H1 (cell line): ENCODE measurements around the gene MCC. TPM values are rescaled to one million over a fixed set of nuclear protein-coding genes. Genes with fewer than 3 reads are reported as not detected.

ENCODE experiments used
- CBX5 ChIP-seq: fragments of 300-800, 300-1000 bp; sonication (generic); IDR thresholded peaks from 2 replicates; pipeline ENCODE4 v1.7.1; 2016; ENCODE audit warnings: antibody characterized with exemption, low read length, low read depth
- CBX8 ChIP-seq: fragments of 300-800, 300-1000 bp; sonication (generic); IDR thresholded peaks from 2 replicates; pipeline ENCODE4 v1.7.1; 2016; ENCODE audit warnings: low read depth, low read length, borderline replicate concordance
- CHD1 ChIP-seq: IDR thresholded peaks from 2 replicates; pipeline ENCODE4 v1.6.1; 2012; ENCODE audit warnings: low read depth, low read length, improper control_type of control experiment
- CTCF ChIP-seq, 3 experiments: IDR thresholded peaks; 1 replicate in 2 of 3; 2 replicates in 1 of 3; pipeline versions ENCODE4 v1.5.1 to v1.6.1; 2011; ENCODE audit warnings: low read length in 3 of 3, mild to moderate bottlenecking in 3 of 3, inconsistent platforms in 2 of 3, low read depth in 1 of 3, moderate library complexity in 1 of 3; ENCODE audit not compliant: insufficient read depth in 1 of 3; ENCODE audit errors: control extremely low read depth in 1 of 3
- HDAC6 ChIP-seq: IDR thresholded peaks from one replicate; pipeline ENCODE4 v1.7.1; 2012; ENCODE audit warnings: low read depth, mild to moderate bottlenecking, inconsistent platforms, low read length, moderate library complexity
- KDM5A ChIP-seq: fragments of 200-600 bp; IDR thresholded peaks from 2 replicates; pipeline ENCODE4 v1.7.1; 2012; ENCODE audit warnings: mild to moderate bottlenecking, low read length, inconsistent platforms, mixed read lengths
- NRF1 ChIP-seq: IDR thresholded peaks from 2 replicates; pipeline ENCODE4 v1.6.1; 2011; ENCODE audit warnings: mild to moderate bottlenecking, low read depth, low read length, improper control_type of control experiment
- RBBP5 ChIP-seq: IDR thresholded peaks from 2 replicates; pipeline ENCODE4 v1.7.1; 2012; ENCODE audit warnings: low read depth, mild to moderate bottlenecking, inconsistent platforms, low read length, moderate library complexity, borderline replicate concordance
- RNF2 ChIP-seq: fragments of 200-900, 300-1000 bp; sonication (generic); IDR thresholded peaks from 2 replicates; pipeline ENCODE4 v1.7.1; 2016; ENCODE audit warnings: borderline replicate concordance, low read depth, mild to moderate bottlenecking, antibody characterized with exemption, low read length; ENCODE audit not compliant: poor library complexity, severe bottlenecking; ENCODE audit errors: missing control alignments
- SAP30 ChIP-seq: fragments of 300-600 bp; sonication (generic); IDR thresholded peaks from 2 replicates; pipeline ENCODE4 v1.7.1; 2012; ENCODE audit warnings: low read length, moderate library complexity, mild to moderate bottlenecking, inconsistent platforms; ENCODE audit not compliant: insufficient read depth, insufficient replicate concordance
- SIX5 ChIP-seq: IDR thresholded peaks from 2 replicates; pipeline ENCODE4 v1.6.1; 2011; ENCODE audit warnings: mild to moderate bottlenecking, low read depth, low read length
- SP2 ChIP-seq: IDR thresholded peaks from 2 replicates; pipeline ENCODE4 v1.6.1; 2012; ENCODE audit warnings: mild to moderate bottlenecking, low read length, inconsistent platforms
- TAF1 ChIP-seq: IDR thresholded peaks from 2 replicates; pipeline ENCODE4 v1.6.1; 2011; ENCODE audit warnings: mild to moderate bottlenecking, low read depth, low read length
- USF2 ChIP-seq: IDR thresholded peaks from 2 replicates; pipeline ENCODE4 v1.6.1; 2011; ENCODE audit warnings: low read length, improper control_type of control experiment
- YY1 ChIP-seq: IDR thresholded peaks from 2 replicates; pipeline ENCODE4 v1.6.1; 2011; ENCODE audit warnings: low read depth, mild to moderate bottlenecking, low read length
- polyA plus RNA-seq, 7 experiments: library from polyadenylated mRNA; depleted of rRNA in 3 of 7; stranded (reverse) in 5 of 7; unstranded in 2 of 7; fragments of >200 nt in 5 of 7; fragments of 200-250 nt in 2 of 7; gene quantifications; 1 replicate in 5 of 7; 2 replicates in 1 of 7; 4 replicates in 1 of 7; pipeline versions ENCODE4 v1.2.1 to v1.2.3, GENCODE V29; 2011 to 2013; ENCODE audit warnings: missing spikeins in 2 of 7, mixed read lengths in 2 of 7
- total RNA-seq: library from RNA; stranded (reverse); fragmentation: NEBNext Ultra II Directional; extraction: Animal tissue kit (Norgen Biotek cat#: 25700); gene quantifications from 2 replicates; pipeline ENCODE4 v1.2.1, GENCODE V29; 2021
- TF ChIP-seq, protein P1 (sequence below): IDR thresholded peaks from 2 replicates; pipeline ENCODE4 v1.6.1; 2012; ENCODE audit warnings: inconsistent platforms
- TF ChIP-seq, protein P2 (sequence below): IDR thresholded peaks from 2 replicates; pipeline ENCODE4 v1.6.1; 2011; ENCODE audit warnings: low read depth, mild to moderate bottlenecking, low read length; ENCODE audit not compliant: insufficient read depth
- TF ChIP-seq, protein P3 (sequence below): IDR thresholded peaks from 2 replicates; pipeline ENCODE4 v1.6.1; 2012; ENCODE audit warnings: inconsistent platforms

Gene MCC
- total and polyA plus RNA-seq, 2 of the 8 experiments (the other 6 are each of a cell fraction or from before 2014, with no cell fraction given), result 2.6 to 18.3 TPM

DNA sequence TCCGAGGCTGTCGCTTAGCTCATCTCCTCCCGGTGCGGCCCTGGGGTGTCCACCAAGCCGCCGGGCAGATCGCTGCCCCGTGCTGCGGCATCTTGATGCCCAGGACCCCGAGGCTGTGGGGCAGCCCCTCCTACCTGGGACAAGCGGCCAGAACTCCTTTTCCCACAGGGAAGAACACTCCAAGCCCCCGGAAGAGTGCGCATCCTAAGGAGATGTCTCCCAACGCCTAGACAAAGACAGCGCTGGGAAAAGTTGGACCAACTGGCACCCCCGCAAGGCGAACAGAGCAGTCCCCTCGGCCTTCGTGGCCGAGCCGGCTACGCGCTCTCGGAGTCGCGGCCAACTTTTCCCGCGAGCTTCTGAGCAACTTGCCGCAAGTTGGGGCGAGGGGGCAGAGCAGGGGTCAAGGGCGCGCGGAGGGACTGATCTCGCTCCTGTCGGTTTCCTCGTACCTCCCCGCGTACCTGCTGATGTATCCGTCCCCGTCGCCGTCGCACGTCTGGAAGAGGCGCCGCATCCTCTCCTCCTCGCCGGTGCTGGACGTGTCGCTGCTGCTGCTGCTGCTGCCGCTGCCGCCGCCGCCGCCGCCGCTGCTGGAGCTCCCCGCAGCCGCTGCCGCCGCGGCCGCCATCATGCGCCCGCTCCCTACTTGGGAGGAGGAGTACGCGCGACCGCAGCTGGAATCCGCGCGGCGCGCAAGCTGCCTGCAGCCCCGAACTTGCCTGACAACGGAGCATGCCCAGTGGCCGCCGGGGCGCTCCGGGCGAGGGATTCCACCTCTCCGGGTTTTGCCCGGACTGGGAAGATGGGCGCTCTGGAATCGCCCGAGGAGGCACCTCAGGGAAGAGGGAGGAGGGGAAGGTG is at the start of gene MCC (continued):
- TF ChIP-seq SAP30 (no peak), SIX5 (no peak), KDM5A (no peak), USF2 (no peak), RBBP5 (0 out of 2 replicates have a peak, but pooled peaks have one; percentile 81), CHD1 (no peak), CTCF (IDR thresholded peaks at IDR 0.05; ENCODE audit: control extremely low read depth in 1 of 3, insufficient read depth in 1 of 3, low read depth in 1 of 3, low read length in 3 of 3) (no peak; a peak in 1 of 4 replicates), RNF2 (no peak), YY1 (peak; percentile 92), TAF1 (peak; percentile 79), HDAC6 (no peak), CBX5 (no peak), SP2 (no peak), CBX8 (no peak), NRF1 (peak; percentile 34; the same call in 1 of the 2 replicates)
- TF ChIP-seq, protein P1, sequence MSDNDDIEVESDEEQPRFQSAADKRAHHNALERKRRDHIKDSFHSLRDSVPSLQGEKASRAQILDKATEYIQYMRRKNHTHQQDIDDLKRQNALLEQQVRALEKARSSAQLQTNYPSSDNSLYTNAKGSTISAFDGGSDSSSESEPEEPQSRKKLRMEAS, result peak; percentile 45
- TF ChIP-seq, protein P2, sequence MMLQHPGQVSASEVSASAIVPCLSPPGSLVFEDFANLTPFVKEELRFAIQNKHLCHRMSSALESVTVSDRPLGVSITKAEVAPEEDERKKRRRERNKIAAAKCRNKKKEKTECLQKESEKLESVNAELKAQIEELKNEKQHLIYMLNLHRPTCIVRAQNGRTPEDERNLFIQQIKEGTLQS, result no peak
- TF ChIP-seq, protein P3, sequence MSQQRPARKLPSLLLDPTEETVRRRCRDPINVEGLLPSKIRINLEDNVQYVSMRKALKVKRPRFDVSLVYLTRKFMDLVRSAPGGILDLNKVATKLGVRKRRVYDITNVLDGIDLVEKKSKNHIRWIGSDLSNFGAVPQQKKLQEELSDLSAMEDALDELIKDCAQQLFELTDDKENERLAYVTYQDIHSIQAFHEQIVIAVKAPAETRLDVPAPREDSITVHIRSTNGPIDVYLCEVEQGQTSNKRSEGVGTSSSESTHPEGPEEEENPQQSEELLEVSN, result peak; percentile 55
